GM21528 (cell line): Measurements from ENCODE around the gene PARL.
"Not testable (repeated sequence)": the region's sequence is repeated elsewhere in the genome, so short reads cannot be mapped to it uniquely, and the experiment has no call there.

Experiments used
- ATAC-seq: cut with Tn5 transposase; IDR thresholded peaks from one replicate; pipeline ENCODE4 v1.9.1; 2021; ENCODE audit warnings: mild to moderate bottlenecking, moderate library complexity; ENCODE audit not compliant: unreplicated experiment, low FRiP score

The PARL gene

GRCh38 chr3:183906234-183906921 lies 21.7 kb upstream of the PARL start:
- ATAC-seq = no peak

- no peak for ATAC-seq
Measured at GRCh38 chr3:183904833-183905780, 20.4 kb upstream of the PARL start.

- no peak for ATAC-seq
Measured at GRCh38 chr3:183898028-183898431, 13.3 kb upstream of the PARL start.

GRCh38 chr3:183897606-183898005 lies 12.9 kb upstream of the PARL start:
- ATAC-seq = no peak

GRCh38 chr3:183896610-183897009 lies 11.9 kb upstream of the PARL start:
- no peak for ATAC-seq

- no peak for ATAC-seq
Measured at GRCh38 chr3:183896184-183896583, 11.5 kb upstream of the PARL start.

- ATAC-seq = no peak
Measured at GRCh38 chr3:183895774-183896173, 11.1 kb upstream of the PARL start.

GRCh38 chr3:183895296-183895695 lies 10.6 kb upstream of the PARL start:
- no peak for ATAC-seq

GRCh38 chr3:183892610-183893214 lies 8.0 kb upstream of the PARL start:
- no peak for ATAC-seq

GRCh38 chr3:183885766-183886165 lies 1.1 kb upstream of the PARL start:
- ATAC-seq = no peak

GRCh38 chr3:183884097-183884426 lies 618 bp downstream of the PARL start:
- peak; percentile 3 for ATAC-seq

- ATAC-seq = no peak
Measured at GRCh38 chr3:183883291-183884096, 1.2 kb downstream of the PARL start.

- ATAC-seq = no peak
Measured at GRCh38 chr3:183880121-183880520, 4.6 kb downstream of the PARL start.

- ATAC-seq = no peak
Measured at GRCh38 chr3:183879243-183879642, 5.4 kb downstream of the PARL start.

- no peak for ATAC-seq
Measured at GRCh38 chr3:183878071-183878470, 6.6 kb downstream of the PARL start.

- not testable (repeated sequence) for ATAC-seq
Measured at GRCh38 chr3:183877227-183877626, 7.5 kb downstream of the PARL start.

GRCh38 chr3:183875411-183875810 lies 9.3 kb downstream of the PARL start:
- ATAC-seq = no peak

- no peak for ATAC-seq
Measured at GRCh38 chr3:183873914-183874313, 10.8 kb downstream of the PARL start.

- ATAC-seq = no peak
Measured at GRCh38 chr3:183871541-183871940, 13.1 kb downstream of the PARL start.

- ATAC-seq = no peak
Measured at GRCh38 chr3:183870563-183870962, 14.1 kb downstream of the PARL start.

- ATAC-seq = no peak
Measured at GRCh38 chr3:183868796-183869195, 15.9 kb downstream of the PARL start.
